Measurements from ENCODE around the gene CACNA1C. TPM values are rescaled to one million over a fixed set of nuclear protein-coding genes. Genes with fewer than 3 reads are reported as not detected.

Gene CACNA1C
- 10 to 100 TPM in 1 of 4 donors, 1 to 10 TPM in 3; 1.5 to 13.5 (median 2.1) TPM for total RNA-seq

DNA sequence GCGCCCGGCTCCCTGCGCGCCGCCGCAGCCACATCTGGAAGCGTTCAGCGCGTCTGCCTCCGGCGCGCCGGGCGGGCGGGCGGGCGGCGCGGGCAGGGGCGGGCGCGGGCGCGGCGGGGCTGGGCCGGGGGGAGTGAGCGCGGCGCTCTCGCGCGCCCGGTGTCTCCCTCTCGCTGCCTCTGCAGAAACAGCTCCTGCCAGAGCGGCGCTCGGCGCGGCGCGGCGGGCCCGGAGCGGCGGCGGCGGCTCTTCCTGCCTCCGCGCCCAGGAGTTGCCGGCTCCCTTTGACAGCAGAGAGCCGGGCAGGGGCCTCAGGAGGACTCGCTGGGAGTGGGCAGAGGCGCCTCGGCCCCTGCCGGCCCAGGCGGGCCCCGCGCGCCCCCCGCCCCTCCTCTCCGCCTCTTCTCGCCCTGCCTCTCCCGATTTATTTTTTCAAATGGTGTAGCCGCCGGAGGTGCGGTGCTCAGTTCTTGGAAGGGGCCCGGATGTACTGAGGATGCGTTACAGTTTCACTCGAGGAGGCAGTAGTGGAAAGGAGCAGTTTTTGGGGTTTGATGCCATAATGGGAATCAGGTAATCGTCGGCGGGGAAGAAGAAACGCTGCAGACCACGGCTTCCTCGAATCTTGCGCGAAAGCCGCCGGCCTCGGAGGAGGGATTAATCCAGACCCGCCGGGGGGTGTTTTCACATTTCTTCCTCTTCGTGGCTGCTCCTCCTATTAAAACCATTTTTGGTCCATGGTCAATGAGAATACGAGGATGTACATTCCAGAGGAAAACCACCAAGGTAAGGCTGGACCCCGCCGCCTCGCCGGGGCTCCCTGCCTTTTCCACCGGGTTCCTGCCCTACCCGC, at the start of gene CACNA1C:
TSS of gene CACNA1C (plus strand) at position 162 of the 853 bp plus-strand sequence. CDS start at position 738, 576 bp downstream.
- intact Hi-C loops (cut with DNase I) = loop anchor here (5.0 kb wide), 1 partner anchor 529 kb away; no protein-coding TSS in a partner anchor

DNA sequence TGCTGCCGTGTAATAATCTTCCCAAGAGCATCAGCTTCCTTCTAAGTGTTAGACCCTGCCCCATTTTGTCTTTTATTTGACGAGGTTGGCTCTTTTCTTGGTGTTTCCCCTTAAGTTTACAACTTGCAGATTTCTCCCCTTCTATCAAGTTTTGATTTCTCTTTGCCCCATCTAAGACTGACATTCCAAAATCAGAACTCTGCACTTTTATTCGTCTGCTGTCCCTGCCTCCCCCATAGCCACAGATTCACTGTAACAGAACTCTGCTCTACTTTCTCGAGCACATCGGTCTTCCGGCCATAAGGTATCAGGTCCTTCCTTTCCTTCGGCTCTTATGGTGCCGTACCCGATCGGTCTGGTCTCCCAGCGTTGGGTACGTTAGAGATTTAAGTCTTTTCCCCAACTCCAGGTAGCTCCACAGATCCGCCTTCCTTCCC, 49.1 kb upstream of the CACNA1C start:
- intact Hi-C loops (cut with DNase I) = no loop called here
- Histone ChIP-seq H3K4me3 (peak overlapping the region; percentile 66 to 92 (median 84)), H3K9me3 (no peaks in the 10 kb centered on the region), H3K4me1 (peaks cover 0 to 38% (median 7%) of the 10 kb centered on the region in 3 donors), H3K27me3 (no peaks in the 10 kb centered on the region), H3K36me3 (no peaks in the 10 kb centered on the region), H3K27ac (peak overlapping the region; percentile 87 to 97 (median 90))
- DNase-seq = no peak
- TF ChIP-seq, protein P1, sequence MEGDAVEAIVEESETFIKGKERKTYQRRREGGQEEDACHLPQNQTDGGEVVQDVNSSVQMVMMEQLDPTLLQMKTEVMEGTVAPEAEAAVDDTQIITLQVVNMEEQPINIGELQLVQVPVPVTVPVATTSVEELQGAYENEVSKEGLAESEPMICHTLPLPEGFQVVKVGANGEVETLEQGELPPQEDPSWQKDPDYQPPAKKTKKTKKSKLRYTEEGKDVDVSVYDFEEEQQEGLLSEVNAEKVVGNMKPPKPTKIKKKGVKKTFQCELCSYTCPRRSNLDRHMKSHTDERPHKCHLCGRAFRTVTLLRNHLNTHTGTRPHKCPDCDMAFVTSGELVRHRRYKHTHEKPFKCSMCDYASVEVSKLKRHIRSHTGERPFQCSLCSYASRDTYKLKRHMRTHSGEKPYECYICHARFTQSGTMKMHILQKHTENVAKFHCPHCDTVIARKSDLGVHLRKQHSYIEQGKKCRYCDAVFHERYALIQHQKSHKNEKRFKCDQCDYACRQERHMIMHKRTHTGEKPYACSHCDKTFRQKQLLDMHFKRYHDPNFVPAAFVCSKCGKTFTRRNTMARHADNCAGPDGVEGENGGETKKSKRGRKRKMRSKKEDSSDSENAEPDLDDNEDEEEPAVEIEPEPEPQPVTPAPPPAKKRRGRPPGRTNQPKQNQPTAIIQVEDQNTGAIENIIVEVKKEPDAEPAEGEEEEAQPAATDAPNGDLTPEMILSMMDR (IDR thresholded peaks at IDR 0.05) = no peak
- no peak for TF ChIP-seq POLR2A (IDR thresholded peaks at IDR 0.05)
- 0% methylated on average over 13 of the region's 13 CpGs for WGBS, 2 donors

More for the DNA sequence above, at the start of gene CACNA1C:
- WGBS, 2 donors = 0 to 1% methylated on average over 3 to 25 of the region's 90 CpGs
- TF ChIP-seq, protein P1 (IDR thresholded peaks at IDR 0.05) = peak in 3 of 6 experiments; percentile 27 to 40 (median 30)
- TF ChIP-seq POLR2A (IDR thresholded peaks at IDR 0.05) = peak in 2 of 4 donors; percentile 45
- Histone ChIP-seq H3K4me1 (peaks cover 0 to 42% (median 13%) of the 10 kb centered on the region in 3 donors), H3K36me3 (no peaks in the 10 kb centered on the region), H3K4me3 (peak within 1 kb of the TSS; percentile 41 to 74 (median 52)), H3K9me3 (no peaks in the 10 kb centered on the region), H3K27me3 (peaks cover 0 to 94% (median 0%) of the 10 kb centered on the region in 4 donors), H3K27ac (peak within 1 kb of the TSS; percentile 40 to 89 (median 75))
- DNase-seq = no peak

DNA sequence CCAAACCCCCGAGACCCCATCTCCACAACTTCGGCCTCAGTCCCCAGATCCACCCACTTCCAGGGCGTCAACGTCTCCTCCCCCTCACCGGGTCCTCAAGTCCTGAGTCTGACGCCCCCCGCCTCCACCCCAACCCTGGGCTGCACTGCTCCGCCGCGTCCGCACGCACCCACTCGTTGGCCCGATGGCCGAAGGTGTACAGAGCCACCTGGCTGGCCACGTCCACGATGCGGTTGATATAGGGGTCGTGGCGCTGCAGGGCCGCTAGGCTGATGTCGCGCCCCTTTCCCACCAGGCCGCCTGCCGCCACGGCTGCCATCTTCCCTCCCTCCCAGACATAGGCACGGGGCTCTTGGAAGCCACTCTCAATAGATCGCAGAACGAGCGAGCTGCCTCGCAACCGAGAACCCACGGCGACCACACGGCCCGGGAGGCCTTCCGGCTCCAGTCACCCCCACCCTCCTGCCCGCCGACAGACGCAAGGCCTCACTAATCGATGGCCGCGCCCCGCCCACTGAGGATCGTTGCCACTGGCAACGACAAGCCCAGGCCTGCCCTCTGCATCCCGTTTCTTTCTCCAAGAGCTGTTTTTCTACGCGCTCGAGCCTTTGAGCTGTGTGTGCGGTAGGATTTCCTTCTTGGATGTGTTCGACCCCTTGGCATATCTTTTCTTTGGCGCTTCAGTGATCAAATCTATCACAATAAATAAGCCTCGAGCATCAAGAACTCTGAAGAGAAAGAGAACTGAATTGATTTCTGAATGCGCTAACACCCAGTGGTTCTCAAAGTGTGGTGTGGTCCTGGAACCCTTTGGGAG, 48.5 kb upstream of the CACNA1C start, which contains the start of gene DCP1B:
TSS of gene DCP1B (minus strand) at position 345 of the 817 bp plus-strand sequence. CDS start at position 319, 26 bp downstream.
- H3K9me3 ChIP-seq = no peaks in the 10 kb centered on the region
- H3K36me3 ChIP-seq = no peaks in the 10 kb centered on the region
- H3K4me1 ChIP-seq = peaks cover 0 to 40% (median 7%) of the 10 kb centered on the region in 3 donors
- 5% methylated on average over 23 to 32 of the region's 55 CpGs for WGBS, 2 donors
- peak; percentile 82 for DNase-seq
- no peaks in the 10 kb centered on the region for H3K27me3 ChIP-seq
- intact Hi-C loops (cut with DNase I) = no loop called here
- H3K4me3 ChIP-seq = peak within 1 kb of the TSS; percentile 66 to 92 (median 84)
- TF ChIP-seq, protein P1 (IDR thresholded peaks at IDR 0.05) = peak in 1 of 6 experiments; percentile 11
- peak in 2 of 4 donors; percentile 44 to 75 for TF ChIP-seq POLR2A (IDR thresholded peaks at IDR 0.05)
- peak within 1 kb of the TSS; percentile 87 to 97 (median 90) for H3K27ac ChIP-seq

DNA sequence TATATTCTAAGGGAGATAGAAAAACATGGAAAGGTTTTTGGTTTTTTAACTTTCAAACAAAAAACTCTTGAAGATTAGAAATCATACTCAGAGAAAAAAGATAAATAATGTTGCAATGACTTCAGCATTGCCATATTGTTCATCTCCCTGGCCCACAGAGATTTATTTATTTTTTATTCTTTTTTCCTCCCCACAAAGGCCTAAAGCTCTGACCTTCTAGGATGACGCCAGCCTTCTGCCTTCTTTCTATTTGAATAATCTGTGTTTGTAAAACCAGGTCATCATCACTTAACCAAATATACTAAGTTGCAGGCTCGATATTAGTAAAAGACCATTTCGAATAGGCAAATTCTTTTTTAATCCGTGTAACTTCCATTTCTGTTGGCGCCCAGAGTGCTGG, 44.1 kb upstream of the CACNA1C start:
- H3K36me3 ChIP-seq = no peaks in the 10 kb centered on the region
- H3K27ac ChIP-seq = peak overlapping the region in 1 of 4 donors; percentile 14
- intact Hi-C loops (cut with DNase I) = no loop called here

More for the DNA sequence above, 44.1 kb upstream of the CACNA1C start:
- H3K4me1 ChIP-seq = peaks cover 0 to 16% (median 0%) of the 10 kb centered on the region in 3 donors
- DNase-seq = no peak
- WGBS, 2 donors = 61% methylated on average over 5 of the region's 5 CpGs
- TF ChIP-seq, protein P1 (IDR thresholded peaks at IDR 0.05) = no peak
- TF ChIP-seq POLR2A (IDR thresholded peaks at IDR 0.05) = no peak
- no peaks in the 10 kb centered on the region for H3K9me3 ChIP-seq
- H3K4me3 ChIP-seq = no peak overlapping the region
- no peaks in the 10 kb centered on the region for H3K27me3 ChIP-seq

All from esophagus squamous epithelium (tissue), 5 donors.